ENCODE measurements around the gene CHD3.
"Not testable (repeated sequence)": the region's sequence is repeated elsewhere in the genome, so short reads cannot be mapped to it uniquely, and the experiment has no call there.

CHD3 gene

GRCh38 chr17:7849751-7850504, 38.7 kb upstream of the CHD3 start:
- DNase-seq (ENCODE audit: low read depth) = no peak

- DNase-seq (ENCODE audit: low read depth) = no peak
Observed at GRCh38 chr17:7850701-7851437, 37.7 kb upstream of the CHD3 start.

GRCh38 chr17:7851438-7852261, 36.9 kb upstream of the CHD3 start:
- peak; percentile 84 for DNase-seq (ENCODE audit: low read depth)

- DNase-seq (ENCODE audit: low read depth) = no peak
Observed at GRCh38 chr17:7852262-7852670, 36.3 kb upstream of the CHD3 start.

- DNase-seq (ENCODE audit: low read depth) = no peak
Observed at GRCh38 chr17:7852919-7853690, 35.5 kb upstream of the CHD3 start.

GRCh38 chr17:7853691-7854038, 34.9 kb upstream of the CHD3 start:
- no peak for DNase-seq (ENCODE audit: low read depth)

GRCh38 chr17:7854078-7854777, 34.4 kb upstream of the CHD3 start:
- DNase-seq (ENCODE audit: low read depth) = no peak

GRCh38 chr17:7854851-7855659, 33.5 kb upstream of the CHD3 start, which contains the start of gene TMEM88:
Gene TMEM88, plus strand, starts transcription at chr17:7855066. Its CDS starts 9 bp downstream, at chr17:7855075.
- DNase-seq (ENCODE audit: low read depth) = no peak

GRCh38 chr17:7855660-7856010, 33.0 kb upstream of the CHD3 start:
- no peak for DNase-seq (ENCODE audit: low read depth)

- DNase-seq (ENCODE audit: low read depth) = no peak
Observed at GRCh38 chr17:7856011-7856810, 32.4 kb upstream of the CHD3 start.

- DNase-seq (ENCODE audit: low read depth) = peak; percentile 86
Observed at GRCh38 chr17:7856811-7857712, 31.5 kb upstream of the CHD3 start, which contains the start of gene NAA38. Gene NAA38, minus strand, starts transcription at chr17:7857559. Its CDS starts 96 bp downstream, at chr17:7857463.

- DNase-seq (ENCODE audit: low read depth) = no peak
Observed at GRCh38 chr17:7857713-7858521, 30.7 kb upstream of the CHD3 start, which contains the start of gene CYB5D1. Gene CYB5D1, plus strand, starts transcription at chr17:7858003. Its CDS starts 132 bp downstream, at chr17:7858135.

- DNase-seq (ENCODE audit: low read depth) = no peak
Observed at GRCh38 chr17:7858522-7858810, 30.1 kb upstream of the CHD3 start.

GRCh38 chr17:7859028-7859427, 29.6 kb upstream of the CHD3 start:
- DNase-seq (ENCODE audit: low read depth) = no peak

GRCh38 chr17:7862692-7863437, 25.7 kb upstream of the CHD3 start:
- no peak for DNase-seq (ENCODE audit: low read depth)

- not testable (repeated sequence) for DNase-seq (ENCODE audit: low read depth)
Observed at GRCh38 chr17:7864384-7864783, 24.2 kb upstream of the CHD3 start.
